Kidney glomerular epithelial cell (primary cell): Measurements from ENCODE around the gene PCF11.

ENCODE experiments used
- DNase-seq: peaks from one replicate; lab custom pipeline; 2025; lab: John Stamatoyannopoulos, UW

The PCF11 gene

GRCh38 chr11:83156144-83156995 is 561 bp upstream of the PCF11 start:
- peak; percentile 100 for DNase-seq

- peak; percentile 42 for DNase-seq
These were observed 844 bp downstream of the PCF11 start for GRCh38 chr11:83157594-83158356.

GRCh38 chr11:83158357-83158786 is 1.4 kb downstream of the PCF11 start:
- peak; percentile 42 for DNase-seq

GRCh38 chr11:83158965-83159901 is 2.3 kb downstream of the PCF11 start:
- no peak for DNase-seq

GRCh38 chr11:83159902-83160865 is 3.3 kb downstream of the PCF11 start:
- peak; percentile 19 for DNase-seq

GRCh38 chr11:83161610-83162199 is 4.8 kb downstream of the PCF11 start:
- DNase-seq, result no peak

GRCh38 chr11:83162377-83162776 is 5.4 kb downstream of the PCF11 start:
- DNase-seq, result no peak

- DNase-seq, result no peak
These were observed 9.4 kb downstream of the PCF11 start for GRCh38 chr11:83166193-83166866.

- DNase-seq, result no peak
These were observed 11.8 kb downstream of the PCF11 start for GRCh38 chr11:83168756-83169155.

- no peak for DNase-seq
These were observed 13.9 kb downstream of the PCF11 start for GRCh38 chr11:83170865-83171264.

- DNase-seq, result no peak
These were observed 15.6 kb downstream of the PCF11 start for GRCh38 chr11:83172551-83172950.

GRCh38 chr11:83174008-83174407 is 17.1 kb downstream of the PCF11 start:
- DNase-seq, result no peak

GRCh38 chr11:83175815-83176214 is 18.9 kb downstream of the PCF11 start:
- DNase-seq, result no peak

- DNase-seq, result no peak
These were observed 24.9 kb downstream of the PCF11 start for GRCh38 chr11:83181815-83182214.

- DNase-seq, result no peak
These were observed 28.8 kb downstream of the PCF11 start for GRCh38 chr11:83185767-83186166.

- no peak for DNase-seq
These were observed 30.5 kb downstream of the PCF11 start for GRCh38 chr11:83187465-83187864.

GRCh38 chr11:83191491-83191890 is 34.6 kb downstream of the PCF11 start:
- no peak for DNase-seq

GRCh38 chr11:83191986-83192385 is 35.1 kb downstream of the PCF11 start:
- DNase-seq, result no peak

- DNase-seq, result peak; percentile 3
These were observed 35.8 kb downstream of the PCF11 start for GRCh38 chr11:83192606-83193245.
